Fibroblast of lung (primary cell): ENCODE results near the gene OR2M3.

ENCODE experiments used
- EZH2 ChIP-seq: IDR thresholded peaks from 2 replicates; pipeline ENCODE4 v1.5.1; 2012; ENCODE audit warnings: low read length, control low read depth, mild to moderate bottlenecking; ENCODE audit errors: missing control alignments
- TF ChIP-seq, protein P1 (sequence below), 2 donors: IDR thresholded peaks in 1 of 2; conservative IDR thresholded peaks in 1 of 2; 1 replicate in 1 of 2; 2 replicates in 1 of 2; pipeline ENCODE4 v1.5.1; 2011 to 2012; ENCODE audit warnings: low read length in 2 of 2, control low read depth in 1 of 2, inconsistent platforms in 1 of 2, low read depth in 1 of 2, mild to moderate bottlenecking in 1 of 2

DNA sequence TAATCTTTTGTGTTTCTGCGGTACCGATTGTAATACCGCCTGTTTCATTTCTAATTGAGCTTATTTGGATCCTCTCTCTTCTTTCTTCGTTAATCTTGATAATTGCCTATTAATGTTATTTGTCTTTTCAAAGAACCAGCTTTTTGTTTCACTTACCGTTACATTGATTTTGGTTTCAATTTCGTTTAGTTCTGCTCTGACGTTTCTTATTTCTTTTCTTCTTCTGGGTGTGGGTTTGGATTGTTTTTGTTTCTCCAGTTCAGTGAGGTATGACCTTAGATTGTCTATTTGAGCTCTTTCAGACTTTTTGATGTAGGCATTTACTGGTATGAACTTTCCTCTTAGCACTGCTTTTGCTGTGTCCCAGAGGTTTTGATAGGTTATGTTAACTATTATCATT, 13.1 kb upstream of the OR2M3 start:
- TF ChIP-seq, protein P1, sequence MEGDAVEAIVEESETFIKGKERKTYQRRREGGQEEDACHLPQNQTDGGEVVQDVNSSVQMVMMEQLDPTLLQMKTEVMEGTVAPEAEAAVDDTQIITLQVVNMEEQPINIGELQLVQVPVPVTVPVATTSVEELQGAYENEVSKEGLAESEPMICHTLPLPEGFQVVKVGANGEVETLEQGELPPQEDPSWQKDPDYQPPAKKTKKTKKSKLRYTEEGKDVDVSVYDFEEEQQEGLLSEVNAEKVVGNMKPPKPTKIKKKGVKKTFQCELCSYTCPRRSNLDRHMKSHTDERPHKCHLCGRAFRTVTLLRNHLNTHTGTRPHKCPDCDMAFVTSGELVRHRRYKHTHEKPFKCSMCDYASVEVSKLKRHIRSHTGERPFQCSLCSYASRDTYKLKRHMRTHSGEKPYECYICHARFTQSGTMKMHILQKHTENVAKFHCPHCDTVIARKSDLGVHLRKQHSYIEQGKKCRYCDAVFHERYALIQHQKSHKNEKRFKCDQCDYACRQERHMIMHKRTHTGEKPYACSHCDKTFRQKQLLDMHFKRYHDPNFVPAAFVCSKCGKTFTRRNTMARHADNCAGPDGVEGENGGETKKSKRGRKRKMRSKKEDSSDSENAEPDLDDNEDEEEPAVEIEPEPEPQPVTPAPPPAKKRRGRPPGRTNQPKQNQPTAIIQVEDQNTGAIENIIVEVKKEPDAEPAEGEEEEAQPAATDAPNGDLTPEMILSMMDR (conservative IDR thresholded peaks at IDR 0.05 in 1 of 2, IDR thresholded peaks at IDR 0.05 in 1 of 2; ENCODE audit: low read depth in 1 of 2, low read length in 2 of 2), result no peak
- TF ChIP-seq EZH2, result no peak
